Glomerular visceral epithelial cell (primary cell): ENCODE data around the gene SNN.

Experiments used
- DNase-seq: peaks from one replicate; pipeline ENCODE4 v3.0.0-alpha.2; 2016; ENCODE audit errors: extremely low spot score

The SNN gene

GRCh38 chr16:11667824-11668622, at the start of gene SNN:
Gene SNN (plus strand): TSS chr16:11668455. CDS start chr16:11676060, 7,605 bp downstream.
- peak; percentile 85 for DNase-seq

- DNase-seq, result no peak
These were observed 48.9 kb upstream of the SNN start for GRCh38 chr16:11619327-11619851.

- no peak for DNase-seq
These were observed 47.8 kb upstream of the SNN start for GRCh38 chr16:11620243-11621003.

- DNase-seq, result no peak
These were observed 46.7 kb upstream of the SNN start for GRCh38 chr16:11621539-11621919.

GRCh38 chr16:11621920-11622651, 46.2 kb upstream of the SNN start:
- no peak for DNase-seq

GRCh38 chr16:11624205-11624604, 44.0 kb upstream of the SNN start:
- DNase-seq, result no peak

GRCh38 chr16:11624636-11625607, 43.3 kb upstream of the SNN start:
- no peak for DNase-seq

- DNase-seq, result no peak
These were observed 42.5 kb upstream of the SNN start for GRCh38 chr16:11625769-11626168.

GRCh38 chr16:11626657-11627291, 41.5 kb upstream of the SNN start:
- DNase-seq, result no peak

GRCh38 chr16:11627292-11627663, 41.0 kb upstream of the SNN start:
- DNase-seq, result no peak

GRCh38 chr16:11627822-11628457, 40.3 kb upstream of the SNN start:
- peak; percentile 95 for DNase-seq

- DNase-seq, result peak; percentile 90
These were observed 38.9 kb upstream of the SNN start for GRCh38 chr16:11629071-11630030.

- no peak for DNase-seq
These were observed 38.0 kb upstream of the SNN start for GRCh38 chr16:11630046-11630767.

- DNase-seq, result no peak
These were observed 37.5 kb upstream of the SNN start for GRCh38 chr16:11630768-11631056.

GRCh38 chr16:11631214-11631613, 37.0 kb upstream of the SNN start:
- no peak for DNase-seq

- DNase-seq, result peak; percentile 79
These were observed 35.8 kb upstream of the SNN start for GRCh38 chr16:11632455-11632939.

GRCh38 chr16:11633113-11633512, 35.1 kb upstream of the SNN start:
- DNase-seq, result no peak

GRCh38 chr16:11634312-11634711, 33.9 kb upstream of the SNN start:
- no peak for DNase-seq
